Neural cell (in vitro differentiated cells): ENCODE data around the gene MYBPHL.

Source experiments
- CTCF ChIP-seq: fragments of 450-650 bp; IDR thresholded peaks from 2 replicates; pipeline ENCODE4 v1.5.1; 2014; ENCODE audit warnings: antibody characterized with exemption, mild to moderate bottlenecking, moderate library complexity; ENCODE audit not compliant: poor library complexity, severe bottlenecking
- EP300 ChIP-seq: fragments of 450-650 bp; conservative IDR thresholded peaks from 2 replicates; pipeline ENCODE4 v1.6.1; 2014; ENCODE audit warnings: antibody characterized with exemption, mild to moderate bottlenecking, moderate library complexity; ENCODE audit not compliant: poor library complexity, severe bottlenecking
- EZH2 ChIP-seq: fragments of 200-600, 300-800 bp; shearing (Covaris generic), sonication (generic); IDR thresholded peaks from 2 replicates; pipeline ENCODE4 v1.6.1; 2014; ENCODE audit warnings: antibody characterized with exemption, low read length, borderline replicate concordance, mild to moderate bottlenecking; ENCODE audit not compliant: insufficient read depth, poor library complexity, severe bottlenecking
- POLR2AphosphoS5 ChIP-seq: IDR thresholded peaks from 2 replicates; pipeline ENCODE4 v1.6.1; 2012
- RAD21 ChIP-seq: fragments of 450-650 bp; conservative IDR thresholded peaks from 2 replicates; pipeline ENCODE4 v1.6.1; 2014; ENCODE audit warnings: antibody characterized with exemption, mild to moderate bottlenecking, moderate library complexity
- TAF1 ChIP-seq: IDR thresholded peaks from 2 replicates; pipeline ENCODE4 v1.6.1; 2012; ENCODE audit warnings: low read depth
- TF ChIP-seq, protein P1 (sequence below): IDR thresholded peaks from 2 replicates; pipeline ENCODE4 v1.6.1; 2012; ENCODE audit warnings: borderline replicate concordance

DNA sequence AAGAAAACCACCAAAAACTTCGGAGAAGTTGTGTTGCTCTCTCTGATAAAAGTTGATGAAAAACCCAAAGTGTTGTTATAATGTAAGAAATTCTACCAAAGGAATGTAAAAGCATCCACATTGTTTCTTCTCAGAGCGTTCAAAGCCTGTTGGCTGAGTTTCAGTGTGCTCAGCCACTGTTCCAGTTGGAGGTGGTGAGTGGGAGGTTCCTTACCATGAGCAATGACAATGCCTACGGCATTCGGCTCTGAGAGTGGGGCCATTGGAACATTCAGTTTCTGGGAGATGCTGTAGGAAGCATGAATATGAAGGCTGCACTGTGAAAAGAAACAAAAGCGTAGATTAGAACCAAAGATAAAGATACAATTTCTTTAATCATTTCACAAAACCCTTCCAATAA lies 20.5 kb upstream of the MYBPHL start:
- TF ChIP-seq CTCF (no peak), POLR2AphosphoS5 (no peak), TAF1 (no peak), EP300 (no peak), EZH2 (no peak), RAD21 (no peak)
- TF ChIP-seq, protein P1, sequence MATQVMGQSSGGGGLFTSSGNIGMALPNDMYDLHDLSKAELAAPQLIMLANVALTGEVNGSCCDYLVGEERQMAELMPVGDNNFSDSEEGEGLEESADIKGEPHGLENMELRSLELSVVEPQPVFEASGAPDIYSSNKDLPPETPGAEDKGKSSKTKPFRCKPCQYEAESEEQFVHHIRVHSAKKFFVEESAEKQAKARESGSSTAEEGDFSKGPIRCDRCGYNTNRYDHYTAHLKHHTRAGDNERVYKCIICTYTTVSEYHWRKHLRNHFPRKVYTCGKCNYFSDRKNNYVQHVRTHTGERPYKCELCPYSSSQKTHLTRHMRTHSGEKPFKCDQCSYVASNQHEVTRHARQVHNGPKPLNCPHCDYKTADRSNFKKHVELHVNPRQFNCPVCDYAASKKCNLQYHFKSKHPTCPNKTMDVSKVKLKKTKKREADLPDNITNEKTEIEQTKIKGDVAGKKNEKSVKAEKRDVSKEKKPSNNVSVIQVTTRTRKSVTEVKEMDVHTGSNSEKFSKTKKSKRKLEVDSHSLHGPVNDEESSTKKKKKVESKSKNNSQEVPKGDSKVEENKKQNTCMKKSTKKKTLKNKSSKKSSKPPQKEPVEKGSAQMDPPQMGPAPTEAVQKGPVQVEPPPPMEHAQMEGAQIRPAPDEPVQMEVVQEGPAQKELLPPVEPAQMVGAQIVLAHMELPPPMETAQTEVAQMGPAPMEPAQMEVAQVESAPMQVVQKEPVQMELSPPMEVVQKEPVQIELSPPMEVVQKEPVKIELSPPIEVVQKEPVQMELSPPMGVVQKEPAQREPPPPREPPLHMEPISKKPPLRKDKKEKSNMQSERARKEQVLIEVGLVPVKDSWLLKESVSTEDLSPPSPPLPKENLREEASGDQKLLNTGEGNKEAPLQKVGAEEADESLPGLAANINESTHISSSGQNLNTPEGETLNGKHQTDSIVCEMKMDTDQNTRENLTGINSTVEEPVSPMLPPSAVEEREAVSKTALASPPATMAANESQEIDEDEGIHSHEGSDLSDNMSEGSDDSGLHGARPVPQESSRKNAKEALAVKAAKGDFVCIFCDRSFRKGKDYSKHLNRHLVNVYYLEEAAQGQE, result no peak
